Neural cell (in vitro differentiated cells): ENCODE measurements around the gene IRF4. TPM values are rescaled to one million over a fixed set of nuclear protein-coding genes. Genes with fewer than 3 reads are reported as not detected.

ENCODE experiments used
- H2AFZ ChIP-seq: fragments of 200-600, 300-800 bp; sonication (generic), shearing (Covaris generic); 2 replicates; pipeline ENCODE4 v1.6.0; 2014; ENCODE audit warnings: low read depth, mild to moderate bottlenecking, antibody characterized with exemption, low read length, moderate library complexity
- H3F3A ChIP-seq: fragments of 200-600 bp; shearing (Covaris generic); 2 replicates; pipeline ENCODE4 v1.6.1; 2016; ENCODE audit warnings: mild to moderate bottlenecking, moderate library complexity, mixed read lengths, antibody characterized with exemption, low read length; ENCODE audit not compliant: insufficient read depth, poor library complexity, severe bottlenecking
- H3K27ac ChIP-seq: fragments of 200-600, 300-800 bp; sonication (generic), shearing (Covaris generic); 2 replicates; pipeline ENCODE4 v1.5.1; 2014; ENCODE audit warnings: mild to moderate bottlenecking, low read length, moderate library complexity
- H3K27me3 ChIP-seq: fragments of 300-800, 200-600 bp; sonication (generic), shearing (Covaris generic); 2 replicates; pipeline ENCODE4 v1.6.0; 2014; ENCODE audit warnings: mild to moderate bottlenecking, low read depth, low read length, moderate library complexity; ENCODE audit not compliant: insufficient read depth
- H3K36me3 ChIP-seq: fragments of 300-800, 200-600 bp; sonication (generic), shearing (Covaris generic); 2 replicates; pipeline ENCODE4 v1.5.1; 2014; ENCODE audit warnings: mild to moderate bottlenecking, antibody characterized with exemption, low read length, moderate library complexity; ENCODE audit not compliant: insufficient read depth
- H3K4me2 ChIP-seq: fragments of 300-800, 200-600 bp; sonication (generic), shearing (Covaris generic); 2 replicates; pipeline ENCODE4 v1.6.0; 2014; ENCODE audit warnings: mild to moderate bottlenecking, low read length
- H3K4me3 ChIP-seq: fragments of 300-800, 200-600 bp; sonication (generic), shearing (Covaris generic); 2 replicates; pipeline ENCODE4 v1.5.1; 2014; ENCODE audit warnings: mild to moderate bottlenecking, low read length, moderate library complexity
- H3K79me2 ChIP-seq: fragments of 200-600 bp; shearing (Covaris generic); replicated peaks from 2 replicates; pipeline ENCODE4 v1.6.0; 2014; ENCODE audit warnings: mild to moderate bottlenecking, low read length, moderate library complexity; ENCODE audit not compliant: insufficient read depth
- H3K9ac ChIP-seq: fragments of 300-800, 200-600 bp; sonication (generic), shearing (Covaris generic); 2 replicates; pipeline ENCODE4 v1.6.1; 2016; ENCODE audit warnings: mild to moderate bottlenecking, low read length, mixed read lengths
- H3K9me2 ChIP-seq: fragments of 200-600 bp; shearing (Covaris generic); 2 replicates; pipeline ENCODE4 v1.6.1; 2016; ENCODE audit warnings: mild to moderate bottlenecking, low read length, mixed read lengths; ENCODE audit not compliant: insufficient read depth
- H3K9me3 ChIP-seq: fragments of 200-600, 300-800 bp; sonication (generic), shearing (Covaris generic); 2 replicates; pipeline ENCODE4 v1.6.1; 2016; ENCODE audit warnings: mild to moderate bottlenecking, mixed run types, low read length, moderate library complexity, mixed read lengths
- H4K20me1 ChIP-seq: fragments of 200-600 bp; shearing (Covaris generic); 2 replicates; pipeline ENCODE4 v1.6.1; 2016; ENCODE audit warnings: mild to moderate bottlenecking, mixed run types; ENCODE audit not compliant: insufficient read depth
- EP300 ChIP-seq: fragments of 450-650 bp; conservative IDR thresholded peaks from 2 replicates; pipeline ENCODE4 v1.6.1; 2014; ENCODE audit warnings: antibody characterized with exemption, mild to moderate bottlenecking, moderate library complexity; ENCODE audit not compliant: poor library complexity, severe bottlenecking
- EZH2 ChIP-seq: fragments of 200-600, 300-800 bp; shearing (Covaris generic), sonication (generic); IDR thresholded peaks from 2 replicates; pipeline ENCODE4 v1.6.1; 2014; ENCODE audit warnings: antibody characterized with exemption, low read length, borderline replicate concordance, mild to moderate bottlenecking; ENCODE audit not compliant: insufficient read depth, poor library complexity, severe bottlenecking
- MXI1 ChIP-seq: fragments of 450-650 bp; conservative IDR thresholded peaks from 2 replicates; pipeline ENCODE4 v1.6.1; 2014; ENCODE audit warnings: antibody characterized with exemption, mild to moderate bottlenecking; ENCODE audit not compliant: poor library complexity, severe bottlenecking
- POLR2AphosphoS5 ChIP-seq: IDR thresholded peaks from 2 replicates; pipeline ENCODE4 v1.6.1; 2012
- RAD21 ChIP-seq: fragments of 450-650 bp; conservative IDR thresholded peaks from 2 replicates; pipeline ENCODE4 v1.6.1; 2014; ENCODE audit warnings: antibody characterized with exemption, mild to moderate bottlenecking, moderate library complexity
- SMC3 ChIP-seq: fragments of 450-650 bp; conservative IDR thresholded peaks from 2 replicates; pipeline ENCODE4 v1.6.1; 2014; ENCODE audit warnings: antibody characterized with exemption, mild to moderate bottlenecking, moderate library complexity; ENCODE audit not compliant: poor library complexity
- TAF1 ChIP-seq: IDR thresholded peaks from 2 replicates; pipeline ENCODE4 v1.6.1; 2012; ENCODE audit warnings: low read depth
- polyA plus RNA-seq: library from polyadenylated mRNA; depleted of rRNA; stranded (reverse); fragments of >200 nt; gene quantifications from 2 replicates; pipeline ENCODE4 v1.2.3, GENCODE V29; 2014
- TF ChIP-seq, protein P1 (sequence below): fragments of 450-650 bp; IDR thresholded peaks from 2 replicates; pipeline ENCODE4 v1.5.1; 2014; ENCODE audit warnings: antibody characterized with exemption, mild to moderate bottlenecking, moderate library complexity; ENCODE audit not compliant: poor library complexity, severe bottlenecking
- TF ChIP-seq, protein P2 (sequence below): IDR thresholded peaks from 2 replicates; pipeline ENCODE4 v1.6.1; 2012; ENCODE audit warnings: borderline replicate concordance

The IRF4 gene
- polyA plus RNA-seq, 1 donor from 2014 or later = 0.05 TPM

DNA sequence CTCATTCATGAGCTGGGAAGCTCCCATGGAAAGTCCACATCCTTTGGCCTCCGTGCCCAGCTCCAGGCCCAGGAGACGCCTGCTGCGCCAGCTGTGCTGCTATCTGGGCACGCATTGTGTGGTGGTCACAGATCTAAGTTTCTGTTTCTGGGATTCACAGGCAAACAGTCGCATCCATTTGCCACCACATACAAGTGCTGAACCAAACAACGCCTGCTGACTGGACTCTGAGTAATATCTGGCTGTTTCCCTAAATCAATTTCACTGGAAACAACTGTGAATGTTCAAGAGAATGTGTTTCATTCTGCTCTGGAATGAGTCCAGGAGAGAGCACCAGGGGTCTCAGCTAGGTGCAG lies 45.5 kb downstream of the IRF4 start:
- Histone ChIP-seq H3K4me3 (no peak overlapping the region), H3K27me3 (no peaks in the 10 kb centered on the region), H4K20me1 (no peaks in the 10 kb centered on the region), H3K79me2 (no peaks in the 10 kb centered on the region), H3K9ac (no peak overlapping the region), H3K36me3 (no peaks in the 10 kb centered on the region), H3F3A (no peaks in the 10 kb centered on the region), H3K4me2 (no peak overlapping the region), H2AFZ (no peak overlapping the region), H3K27ac (no peak overlapping the region), H3K9me3 (no peaks in the 10 kb centered on the region), H3K9me2 (no peaks in the 10 kb centered on the region)
- TF ChIP-seq EZH2 (no peak), TAF1 (no peak), MXI1 (no peak), EP300 (no peak), POLR2AphosphoS5 (no peak), RAD21 (no peak), SMC3 (no peak)
- TF ChIP-seq, protein P1, sequence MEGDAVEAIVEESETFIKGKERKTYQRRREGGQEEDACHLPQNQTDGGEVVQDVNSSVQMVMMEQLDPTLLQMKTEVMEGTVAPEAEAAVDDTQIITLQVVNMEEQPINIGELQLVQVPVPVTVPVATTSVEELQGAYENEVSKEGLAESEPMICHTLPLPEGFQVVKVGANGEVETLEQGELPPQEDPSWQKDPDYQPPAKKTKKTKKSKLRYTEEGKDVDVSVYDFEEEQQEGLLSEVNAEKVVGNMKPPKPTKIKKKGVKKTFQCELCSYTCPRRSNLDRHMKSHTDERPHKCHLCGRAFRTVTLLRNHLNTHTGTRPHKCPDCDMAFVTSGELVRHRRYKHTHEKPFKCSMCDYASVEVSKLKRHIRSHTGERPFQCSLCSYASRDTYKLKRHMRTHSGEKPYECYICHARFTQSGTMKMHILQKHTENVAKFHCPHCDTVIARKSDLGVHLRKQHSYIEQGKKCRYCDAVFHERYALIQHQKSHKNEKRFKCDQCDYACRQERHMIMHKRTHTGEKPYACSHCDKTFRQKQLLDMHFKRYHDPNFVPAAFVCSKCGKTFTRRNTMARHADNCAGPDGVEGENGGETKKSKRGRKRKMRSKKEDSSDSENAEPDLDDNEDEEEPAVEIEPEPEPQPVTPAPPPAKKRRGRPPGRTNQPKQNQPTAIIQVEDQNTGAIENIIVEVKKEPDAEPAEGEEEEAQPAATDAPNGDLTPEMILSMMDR = no peak
- TF ChIP-seq, protein P2, sequence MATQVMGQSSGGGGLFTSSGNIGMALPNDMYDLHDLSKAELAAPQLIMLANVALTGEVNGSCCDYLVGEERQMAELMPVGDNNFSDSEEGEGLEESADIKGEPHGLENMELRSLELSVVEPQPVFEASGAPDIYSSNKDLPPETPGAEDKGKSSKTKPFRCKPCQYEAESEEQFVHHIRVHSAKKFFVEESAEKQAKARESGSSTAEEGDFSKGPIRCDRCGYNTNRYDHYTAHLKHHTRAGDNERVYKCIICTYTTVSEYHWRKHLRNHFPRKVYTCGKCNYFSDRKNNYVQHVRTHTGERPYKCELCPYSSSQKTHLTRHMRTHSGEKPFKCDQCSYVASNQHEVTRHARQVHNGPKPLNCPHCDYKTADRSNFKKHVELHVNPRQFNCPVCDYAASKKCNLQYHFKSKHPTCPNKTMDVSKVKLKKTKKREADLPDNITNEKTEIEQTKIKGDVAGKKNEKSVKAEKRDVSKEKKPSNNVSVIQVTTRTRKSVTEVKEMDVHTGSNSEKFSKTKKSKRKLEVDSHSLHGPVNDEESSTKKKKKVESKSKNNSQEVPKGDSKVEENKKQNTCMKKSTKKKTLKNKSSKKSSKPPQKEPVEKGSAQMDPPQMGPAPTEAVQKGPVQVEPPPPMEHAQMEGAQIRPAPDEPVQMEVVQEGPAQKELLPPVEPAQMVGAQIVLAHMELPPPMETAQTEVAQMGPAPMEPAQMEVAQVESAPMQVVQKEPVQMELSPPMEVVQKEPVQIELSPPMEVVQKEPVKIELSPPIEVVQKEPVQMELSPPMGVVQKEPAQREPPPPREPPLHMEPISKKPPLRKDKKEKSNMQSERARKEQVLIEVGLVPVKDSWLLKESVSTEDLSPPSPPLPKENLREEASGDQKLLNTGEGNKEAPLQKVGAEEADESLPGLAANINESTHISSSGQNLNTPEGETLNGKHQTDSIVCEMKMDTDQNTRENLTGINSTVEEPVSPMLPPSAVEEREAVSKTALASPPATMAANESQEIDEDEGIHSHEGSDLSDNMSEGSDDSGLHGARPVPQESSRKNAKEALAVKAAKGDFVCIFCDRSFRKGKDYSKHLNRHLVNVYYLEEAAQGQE = no peak

DNA sequence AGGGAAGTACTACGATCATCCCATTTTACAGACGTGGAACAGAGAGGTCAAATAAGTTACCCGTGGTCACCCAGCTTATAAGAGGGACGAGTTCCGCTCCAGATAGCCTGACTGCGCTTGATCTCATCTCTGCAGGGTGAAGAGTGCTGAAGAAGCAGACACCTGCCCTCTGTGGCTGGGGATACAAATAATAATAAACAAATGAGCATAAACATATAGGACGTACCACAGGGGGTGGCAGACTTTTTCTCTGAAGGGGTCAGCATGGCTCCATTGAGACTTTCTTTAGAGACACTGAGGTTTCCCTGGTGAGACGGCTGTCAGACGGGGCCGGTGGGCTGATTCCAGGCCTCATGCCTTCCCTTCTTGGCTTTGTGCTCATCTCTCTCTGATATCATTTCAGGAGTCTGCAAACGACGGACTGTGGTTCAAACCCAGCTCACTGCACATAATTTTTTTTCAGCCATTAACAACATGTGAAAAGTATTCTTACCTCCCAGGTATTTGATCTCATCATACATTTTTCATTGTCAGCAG lies 47.1 kb downstream of the IRF4 start:
- TF ChIP-seq SMC3 (no peak), TAF1 (no peak)
- no peak overlapping the region for H2AFZ ChIP-seq

DNA sequence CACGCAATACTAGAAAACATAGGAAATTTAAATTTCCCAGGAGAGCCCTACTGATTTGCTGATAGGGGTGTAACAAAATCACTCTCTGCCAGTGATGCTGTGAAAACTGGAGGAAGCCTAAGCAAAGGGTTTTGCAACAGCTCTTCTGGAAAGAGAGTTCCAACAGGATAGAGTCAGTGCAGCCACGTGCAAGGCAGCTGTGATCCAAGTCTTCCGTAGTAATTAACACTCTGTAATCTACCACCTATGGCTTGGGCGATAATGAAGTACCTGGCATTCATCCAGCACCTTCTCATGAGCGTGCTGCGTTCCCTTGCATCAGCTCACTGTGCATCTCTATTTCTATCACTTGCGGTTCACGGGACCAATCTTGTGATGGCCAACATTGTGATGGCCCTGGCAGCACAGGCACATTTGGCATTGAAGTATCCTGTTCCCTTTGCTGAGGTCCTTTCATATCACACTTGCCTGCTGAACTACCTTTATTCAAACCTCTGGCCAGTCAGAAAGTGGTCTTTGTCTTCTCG lies 48.2 kb downstream of the IRF4 start:
- Histone ChIP-seq H3K79me2 (no peaks in the 10 kb centered on the region), H3K27ac (no peak overlapping the region), H3K9ac (no peak overlapping the region), H3F3A (no peaks in the 10 kb centered on the region), H3K9me2 (no peaks in the 10 kb centered on the region), H4K20me1 (no peaks in the 10 kb centered on the region), H3K27me3 (no peaks in the 10 kb centered on the region), H3K4me2 (no peak overlapping the region), H3K36me3 (no peaks in the 10 kb centered on the region), H3K9me3 (no peaks in the 10 kb centered on the region), H3K4me3 (no peak overlapping the region), H2AFZ (no peak overlapping the region)
- TF ChIP-seq, protein P1 = no peak
- TF ChIP-seq EZH2 (no peak), POLR2AphosphoS5 (no peak), SMC3 (no peak), TAF1 (no peak), EP300 (no peak), RAD21 (no peak), MXI1 (no peak)
- TF ChIP-seq, protein P2 = no peak

More for the DNA sequence above, 47.1 kb downstream of the IRF4 start:
- H3K27ac ChIP-seq = no peak overlapping the region
- no peak overlapping the region for H3K9ac ChIP-seq
- no peaks in the 10 kb centered on the region for H3K9me2 ChIP-seq
- no peaks in the 10 kb centered on the region for H3K79me2 ChIP-seq
- no peaks in the 10 kb centered on the region for H3K36me3 ChIP-seq
- no peaks in the 10 kb centered on the region for H3F3A ChIP-seq
- no peak overlapping the region for H3K4me3 ChIP-seq
- no peaks in the 10 kb centered on the region for H4K20me1 ChIP-seq
- no peak overlapping the region for H3K4me2 ChIP-seq
- no peaks in the 10 kb centered on the region for H3K9me3 ChIP-seq
- H3K27me3 ChIP-seq = no peaks in the 10 kb centered on the region
